Right hindlimb (tissue), 1 donor: ENCODE data around the gene TMCC3.
"Not testable (repeated sequence)": the region's sequence is repeated elsewhere in the genome, so short reads cannot be mapped to it uniquely, and the experiment has no call there.

Source experiments
- DNase-seq: peaks from one replicate; pipeline ENCODE4 v3.0.0-alpha.2; 2018

TMCC3 gene

GRCh38 chr12:94597268-94597667 is 53.1 kb downstream of the TMCC3 start:
- DNase-seq: no peak

GRCh38 chr12:94596596-94596995 is 53.8 kb downstream of the TMCC3 start:
- DNase-seq: no peak

GRCh38 chr12:94595152-94595551 is 55.2 kb downstream of the TMCC3 start:
- DNase-seq: no peak

GRCh38 chr12:94594443-94594825 is 55.9 kb downstream of the TMCC3 start:
- no peak for DNase-seq

- DNase-seq: no peak
These were observed 56.4 kb downstream of the TMCC3 start for GRCh38 chr12:94593822-94594442.

GRCh38 chr12:94592723-94593122 is 57.6 kb downstream of the TMCC3 start:
- not testable (repeated sequence) for DNase-seq

- no peak for DNase-seq
These were observed 58.3 kb downstream of the TMCC3 start for GRCh38 chr12:94592080-94592479.

- DNase-seq: no peak
These were observed 59.9 kb downstream of the TMCC3 start for GRCh38 chr12:94590428-94590827.

- no peak for DNase-seq
These were observed 60.8 kb downstream of the TMCC3 start for GRCh38 chr12:94589591-94590001.

- no peak for DNase-seq
These were observed 62.0 kb downstream of the TMCC3 start for GRCh38 chr12:94588346-94588745.

GRCh38 chr12:94587266-94588241 is 62.8 kb downstream of the TMCC3 start:
- no peak for DNase-seq

GRCh38 chr12:94586589-94587259 is 63.6 kb downstream of the TMCC3 start:
- no peak for DNase-seq

GRCh38 chr12:94585626-94586025 is 64.7 kb downstream of the TMCC3 start:
- DNase-seq: no peak

- no peak for DNase-seq
These were observed 66.0 kb downstream of the TMCC3 start for GRCh38 chr12:94584377-94584776.

- no peak for DNase-seq
These were observed 67.8 kb downstream of the TMCC3 start for GRCh38 chr12:94582591-94582990.

- DNase-seq: no peak
These were observed 74.5 kb downstream of the TMCC3 start for GRCh38 chr12:94575645-94576403.

GRCh38 chr12:94575024-94575423 is 75.3 kb downstream of the TMCC3 start:
- no peak for DNase-seq

- DNase-seq: no peak
These were observed 78.8 kb downstream of the TMCC3 start for GRCh38 chr12:94571556-94571955.

- no peak for DNase-seq
These were observed 80.2 kb downstream of the TMCC3 start for GRCh38 chr12:94570161-94570560.

GRCh38 chr12:94567761-94568160 is 82.6 kb downstream of the TMCC3 start:
- DNase-seq: no peak

- no peak for DNase-seq
These were observed 84.0 kb downstream of the TMCC3 start for GRCh38 chr12:94566345-94566744.

GRCh38 chr12:94565683-94566082 is 84.7 kb downstream of the TMCC3 start:
- DNase-seq: no peak

- DNase-seq: peak; percentile 60
These were observed 87.1 kb downstream of the TMCC3 start for GRCh38 chr12:94563286-94563685.
